HepG2 (cell line): ENCODE results near the gene SPPL2B. TPM values are rescaled to one million over a fixed set of nuclear protein-coding genes. Genes with fewer than 3 reads are reported as not detected.
"Not testable (repeated sequence)": the region's sequence is repeated elsewhere in the genome, so short reads cannot be mapped to it uniquely, and the experiment has no call there.

Experiments
- ATAC-seq: fragments of 200-7000 bp; cut with Tn5 transposase; 3 replicates; pipeline ENCODE4 v1.9.1; 2020; ENCODE audit warnings: mild to moderate bottlenecking, moderate library complexity
- BruUV-seq: library from RNA; stranded (reverse); fragments of 400-500 nt; replicated peaks from 2 replicates; lab custom pipeline; 2021; lab: Mats Ljungman, UMichigan
- CTCF ChIA-PET: fragments of 300-600 bp; formaldehyde crosslinking; extraction: SDS; loops from one replicate; lab custom pipeline; 2021; ENCODE audit warnings: low total read pairs, inconsistent platforms, low intra/inter-chr PET ratio; lab: Yijun Ruan, JAX
- POLR2A ChIA-PET: fragments of 350-600 bp; sonication (Branson Sonifier 250); formaldehyde crosslinking; loops from one replicate; lab custom pipeline; 2020; ENCODE audit warnings: antibody characterized with exemption, inconsistent platforms; lab: Yijun Ruan, JAX
- DNase-seq: peaks from one replicate; pipeline ENCODE4 v3.0.0-alpha.2; 2015; ENCODE audit warnings: low spot score
- FAIRE-seq: peaks from 3 replicates; lab custom pipeline; 2011; peaks lifted over from hg19 to GRCh38; lab: Jason Lieb, UNC
- H2AFZ ChIP-seq: one replicate; pipeline ENCODE4 v1.6.1; 2011; ENCODE audit warnings: low read length, inconsistent platforms
- H3K27ac ChIP-seq: fragments of 300-600 bp; 3 replicates; pipeline ENCODE4 v1.8.0; 2011; ENCODE audit warnings: mixed run types, mild to moderate bottlenecking, mixed read lengths, low read length, inconsistent platforms; ENCODE audit not compliant: insufficient read depth; ENCODE audit errors: extremely low read length
- H3K27me3 ChIP-seq, 2 experiments: fragments of 200-600 bp in 1 of 2; 2 replicates in 1 of 2; 3 replicates in 1 of 2; pipeline versions ENCODE4 v1.6.0 to v1.8.0; 2011; ENCODE audit warnings: low read length in 2 of 2, mild to moderate bottlenecking in 2 of 2, moderate library complexity in 2 of 2, inconsistent platforms in 1 of 2; ENCODE audit not compliant: insufficient read depth in 2 of 2, control insufficient read depth in 1 of 2
- H3K36me3 ChIP-seq, 2 experiments: fragments of 200-600 bp in 1 of 2; replicated peaks in 1 of 2; 2 replicates in 1 of 2; 3 replicates in 1 of 2; pipeline versions ENCODE4 v1.5.1 to v1.8.0; 2011; ENCODE audit warnings: low read length in 2 of 2, inconsistent platforms in 1 of 2; ENCODE audit not compliant: insufficient read depth in 2 of 2, control insufficient read depth in 1 of 2
- H3K4me1 ChIP-seq: 2 replicates; pipeline ENCODE4 v1.5.1; 2012; ENCODE audit warnings: low read length, inconsistent platforms; ENCODE audit not compliant: insufficient read depth
- H3K4me2 ChIP-seq: 2 replicates; pipeline ENCODE4 v1.6.0; 2011; ENCODE audit warnings: low read depth, low read length, inconsistent platforms
- H3K4me3 ChIP-seq, 3 experiments: fragments of 200-600 bp in 1 of 3; sonication (generic), shearing (Covaris generic) in 1 of 3; replicated peaks in 1 of 3; 2 replicates each; pipeline ENCODE4 v1.5.1; 2011 to 2016; ENCODE audit warnings: low read length in 3 of 3, inconsistent platforms in 2 of 3, low read depth in 2 of 3, mild to moderate bottlenecking in 2 of 3, control low read depth in 1 of 3, mixed read lengths in 1 of 3; ENCODE audit not compliant: insufficient read depth in 1 of 3
- H3K79me2 ChIP-seq: one replicate; pipeline ENCODE4 v1.6.1; 2011; ENCODE audit warnings: low read length, inconsistent platforms; ENCODE audit not compliant: insufficient read depth
- H3K9ac ChIP-seq: 2 replicates; pipeline ENCODE4 v1.6.0; 2011; ENCODE audit warnings: mild to moderate bottlenecking, low read depth, low read length, inconsistent platforms; ENCODE audit not compliant: insufficient read depth
- H3K9me3 ChIP-seq: 2 replicates; pipeline ENCODE4 v1.5.1; 2012; ENCODE audit warnings: mild to moderate bottlenecking, low read length
- H4K20me1 ChIP-seq: 2 replicates; pipeline ENCODE4 v1.6.0; 2011; ENCODE audit warnings: inconsistent platforms, mild to moderate bottlenecking, low read length, moderate library complexity; ENCODE audit not compliant: insufficient read depth
- ATAD3A ChIP-seq: sonication (generic); formaldehyde crosslinking; IDR thresholded peaks from 2 replicates; pipeline ENCODE4 v1.4.0; 2020; ENCODE audit warnings: missing genetic modification reagents
- KDM4B ChIP-seq: sonication (generic); formaldehyde crosslinking; IDR thresholded peaks from 2 replicates; pipeline ENCODE4 v1.4.0; 2020; ENCODE audit warnings: missing genetic modification reagents
- STAG1 ChIP-seq: sonication (generic); formaldehyde crosslinking; IDR thresholded peaks from 2 replicates; pipeline ENCODE4 v1.4.0; 2020; ENCODE audit warnings: missing genetic modification reagents
- TIGD3 ChIP-seq: sonication (generic); formaldehyde crosslinking; IDR thresholded peaks from 2 replicates; pipeline ENCODE4 v1.5.1; 2020; ENCODE audit warnings: mild to moderate bottlenecking, missing genetic modification reagents, borderline replicate concordance
- ZNF569 ChIP-seq: sonication (generic); formaldehyde crosslinking; IDR thresholded peaks from 2 replicates; pipeline ENCODE4 v1.5.0; 2020; ENCODE audit warnings: mild to moderate bottlenecking, missing genetic modification reagents, moderate library complexity, borderline replicate concordance
- ZSCAN21 ChIP-seq: sonication (generic); formaldehyde crosslinking; IDR thresholded peaks from 2 replicates; pipeline ENCODE4 v1.8.0; 2022; ENCODE audit warnings: mild to moderate bottlenecking, missing genetic modification reagents, moderate library complexity, borderline replicate concordance
- WGBS: methylation state at CpG from one replicate; pipeline ENCODE4 v1.1.6; 2017; ENCODE audit warnings: low lambda C conversion rate; 5-methylcytosine and 5-hydroxymethylcytosine counted together
- in situ Hi-C: cut with HindIII; loops from 2 replicates; pipeline ENCODE4 v1.10.0; 2017; ENCODE audit warnings: low pct_unique_long_range_greater_than_20kb; ENCODE audit not compliant: extremely low pct_ligation_motif_present
- intact Hi-C: fragments of 100-400 bp; cut with micrococcal nuclease; formaldehyde crosslinking; loops from one replicate; pipeline ENCODE4 v1.10.0; 2022; ENCODE audit not compliant: unreplicated experiment
- polyA plus RNA-seq, 8 experiments: library from polyadenylated mRNA; depleted of rRNA in 3 of 8; stranded (reverse) in 7 of 8; unstranded in 1 of 8; fragments of >200 nt; fragmentation: Illumina TruSeq in 4 of 8; extraction: Trizol in 4 of 8; gene quantifications; 2 replicates each; pipeline versions ENCODE4 v1.2.1 to v1.2.3, GENCODE V29; 2011 to 2016; ENCODE audit warnings: low read depth in 4 of 8, missing spikeins in 1 of 8, mixed read lengths in 1 of 8; ENCODE audit not compliant: insufficient read depth in 1 of 8
- total RNA-seq, 5 experiments: library from RNA; depleted of rRNA; stranded (reverse); fragments of >200 nt; fragmentation: Illumina TruSeq; extraction: Trizol; gene quantifications; 2 replicates each; pipeline ENCODE4 v1.2.3, GENCODE V29; 2016; ENCODE audit warnings: low read depth in 1 of 5
- TF ChIP-seq, protein P1 (sequence below): sonication (generic); formaldehyde crosslinking; IDR thresholded peaks from 2 replicates; pipeline ENCODE4 v1.4.0; 2020; ENCODE audit warnings: missing genetic modification reagents

The SPPL2B gene
- total and polyA plus RNA-seq, 2 of the 13 experiments (the other 11 are each of a cell fraction or from before 2014, with no cell fraction given), result 14.9 to 15.2 TPM

GRCh38 chr19:2349818-2350217, 21.3 kb downstream of the SPPL2B start:
- H3K27me3 ChIP-seq, intact Hi-C loops, CTCF ChIA-PET, FAIRE-seq, H3K9ac ChIP-seq, in situ Hi-C loops, H3K9me3 ChIP-seq, H3K36me3 ChIP-seq, H4K20me1 ChIP-seq, H3K79me2 ChIP-seq, POLR2A ChIA-PET, ATAC-seq, H2AFZ ChIP-seq, DNase-seq, H3K4me2 ChIP-seq, H3K4me3 ChIP-seq, BruUV-seq, H3K4me1 ChIP-seq, H3K27ac ChIP-seq: not testable (repeated sequence)
- 95% methylated on average over 24 of the region's 24 CpGs for WGBS

DNA sequence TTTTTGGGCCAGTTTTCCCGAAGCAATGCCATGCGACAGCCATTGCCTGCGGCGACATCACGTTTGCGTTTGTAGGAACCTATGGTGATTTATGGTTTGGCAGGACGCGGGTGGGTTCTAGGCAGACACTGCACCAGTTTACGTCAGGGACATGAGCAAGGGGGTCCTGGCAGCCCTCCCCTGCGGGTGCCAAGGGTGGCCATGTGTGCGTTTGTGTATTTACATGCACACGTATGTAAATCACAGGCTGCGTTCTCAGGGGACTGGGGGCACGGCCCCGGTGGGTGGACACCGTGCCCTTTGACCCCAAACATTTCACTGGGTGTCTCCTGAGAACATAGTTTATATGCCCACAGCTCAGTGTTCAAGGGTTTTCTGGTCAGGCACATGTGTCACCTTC, 22.2 kb downstream of the SPPL2B start:
- H2AFZ ChIP-seq, result no peak overlapping the region
- H3K79me2 ChIP-seq, result no peaks in the 10 kb centered on the region
- H3K36me3 ChIP-seq, result no peaks in the 10 kb centered on the region
- no peak overlapping the region for H3K9ac ChIP-seq
- H3K27ac ChIP-seq, result no peak overlapping the region
- no peak for ATAC-seq
- DNase-seq, result no peak
- intact Hi-C loops (no loop called here), in situ Hi-C loops (no loop called here)
- no peak for FAIRE-seq
- BruUV-seq, result no TSS peak
- no peak overlapping the region for H3K4me3 ChIP-seq
- ChIA-PET CTCF (no interaction called here), POLR2A (no interaction called here)
- H3K9me3 ChIP-seq, result no peaks in the 10 kb centered on the region
- no peak overlapping the region for H3K4me2 ChIP-seq
- peaks cover 7% of the 10 kb centered on the region for H3K4me1 ChIP-seq
- no peaks in the 10 kb centered on the region; a peak in 1 of 5 replicates for H3K27me3 ChIP-seq
- no peak for TF ChIP-seq KDM4B (CRISPR knock-in tag)
- TF ChIP-seq STAG1, result no peak
- TF ChIP-seq ZNF569 (CRISPR knock-in tag), result no peak
- TF ChIP-seq, protein P1, sequence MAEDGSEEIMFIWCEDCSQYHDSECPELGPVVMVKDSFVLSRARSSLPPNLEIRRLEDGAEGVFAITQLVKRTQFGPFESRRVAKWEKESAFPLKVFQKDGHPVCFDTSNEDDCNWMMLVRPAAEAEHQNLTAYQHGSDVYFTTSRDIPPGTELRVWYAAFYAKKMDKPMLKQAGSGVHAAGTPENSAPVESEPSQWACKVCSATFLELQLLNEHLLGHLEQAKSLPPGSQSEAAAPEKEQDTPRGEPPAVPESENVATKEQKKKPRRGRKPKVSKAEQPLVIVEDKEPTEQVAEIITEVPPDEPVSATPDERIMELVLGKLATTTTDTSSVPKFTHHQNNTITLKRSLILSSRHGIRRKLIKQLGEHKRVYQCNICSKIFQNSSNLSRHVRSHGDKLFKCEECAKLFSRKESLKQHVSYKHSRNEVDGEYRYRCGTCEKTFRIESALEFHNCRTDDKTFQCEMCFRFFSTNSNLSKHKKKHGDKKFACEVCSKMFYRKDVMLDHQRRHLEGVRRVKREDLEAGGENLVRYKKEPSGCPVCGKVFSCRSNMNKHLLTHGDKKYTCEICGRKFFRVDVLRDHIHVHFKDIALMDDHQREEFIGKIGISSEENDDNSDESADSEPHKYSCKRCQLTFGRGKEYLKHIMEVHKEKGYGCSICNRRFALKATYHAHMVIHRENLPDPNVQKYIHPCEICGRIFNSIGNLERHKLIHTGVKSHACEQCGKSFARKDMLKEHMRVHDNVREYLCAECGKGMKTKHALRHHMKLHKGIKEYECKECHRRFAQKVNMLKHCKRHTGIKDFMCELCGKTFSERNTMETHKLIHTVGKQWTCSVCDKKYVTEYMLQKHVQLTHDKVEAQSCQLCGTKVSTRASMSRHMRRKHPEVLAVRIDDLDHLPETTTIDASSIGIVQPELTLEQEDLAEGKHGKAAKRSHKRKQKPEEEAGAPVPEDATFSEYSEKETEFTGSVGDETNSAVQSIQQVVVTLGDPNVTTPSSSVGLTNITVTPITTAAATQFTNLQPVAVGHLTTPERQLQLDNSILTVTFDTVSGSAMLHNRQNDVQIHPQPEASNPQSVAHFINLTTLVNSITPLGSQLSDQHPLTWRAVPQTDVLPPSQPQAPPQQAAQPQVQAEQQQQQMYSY (CRISPR knock-in tag), result no peak
- TF ChIP-seq TIGD3 (CRISPR knock-in tag), result no peak
- TF ChIP-seq ATAD3A (CRISPR knock-in tag), result no peak
- TF ChIP-seq ZSCAN21 (CRISPR knock-in tag), result no peak
- 93% methylated on average over 14 of the region's 16 CpGs for WGBS
- no peaks in the 10 kb centered on the region for H4K20me1 ChIP-seq
